HL-60 (cell line): ENCODE results near the gene KLC3.
"Not testable (repeated sequence)": the region's sequence is repeated elsewhere in the genome, so short reads cannot be mapped to it uniquely, and the experiment has no call there.

Experiments used
- DNase-seq, 2 experiments: peaks; one replicate each; pipeline ENCODE4 v3.0.0-alpha.2; 2010 to 2020; ENCODE audit warnings: low read depth in 1 of 2, low spot score in 1 of 2
- H3K27ac ChIP-seq: fragments of 250-450 bp; sonication (Bioruptor Pico); replicated peaks from 2 replicates; pipeline ENCODE4 v1.5.1; 2020; ENCODE audit warnings: mild to moderate bottlenecking, moderate library complexity
- H3K27me3 ChIP-seq: fragments of 250-450 bp; sonication (Bioruptor Pico); 2 replicates; pipeline ENCODE4 v1.5.1; 2021; ENCODE audit warnings: mild to moderate bottlenecking, moderate library complexity; ENCODE audit not compliant: insufficient read depth, poor library complexity, severe bottlenecking
- H3K4me3 ChIP-seq: replicated peaks from 2 replicates; pipeline ENCODE4 v1.5.1; 2011; ENCODE audit warnings: mild to moderate bottlenecking, control low read depth, low read length; ENCODE audit not compliant: insufficient read depth
- CTCF ChIP-seq: IDR thresholded peaks from one replicate; pipeline ENCODE4 v1.5.1; 2011; ENCODE audit warnings: low read length, control low read depth, inconsistent platforms; ENCODE audit not compliant: insufficient read depth
- GABPA ChIP-seq: IDR thresholded peaks from 2 replicates; pipeline ENCODE4 v1.6.1; 2012; ENCODE audit warnings: low read depth
- POLR2AphosphoS5 ChIP-seq: IDR thresholded peaks from 2 replicates; pipeline ENCODE4 v1.6.1; 2012; ENCODE audit warnings: low read depth
- REST ChIP-seq: IDR thresholded peaks from 2 replicates; pipeline ENCODE4 v1.6.1; 2012; ENCODE audit warnings: low read depth; ENCODE audit not compliant: insufficient replicate concordance
- SPI1 ChIP-seq: IDR thresholded peaks from 2 replicates; pipeline ENCODE4 v1.6.1; 2012; ENCODE audit warnings: low read depth, mild to moderate bottlenecking, borderline replicate concordance

KLC3 gene

GRCh38 chr19:45307361-45307760 lies 33.2 kb upstream of the KLC3 start:
- no peak for DNase-seq
- Histone ChIP-seq H3K4me3 (no peak overlapping the region), H3K27me3 (no peaks in the 10 kb centered on the region), H3K27ac (no peak overlapping the region)
- TF ChIP-seq CTCF = no peak
- no peak for TF ChIP-seq SPI1
- TF ChIP-seq REST = no peak
- TF ChIP-seq GABPA = no peak
- TF ChIP-seq POLR2AphosphoS5 = no peak

- H3K27me3 ChIP-seq, DNase-seq, H3K27ac ChIP-seq, H3K4me3 ChIP-seq: not testable (repeated sequence)
These were observed 31.2 kb upstream of the KLC3 start for GRCh38 chr19:45309322-45309721.

GRCh38 chr19:45311621-45312020 lies 28.9 kb upstream of the KLC3 start:
- TF ChIP-seq GABPA (peak; percentile 66), CTCF (no peak), REST (no peak), POLR2AphosphoS5 (no peak), SPI1 (no peak)
- no peak overlapping the region for H3K27ac ChIP-seq
- H3K4me3 ChIP-seq = no peak overlapping the region
- H3K27me3 ChIP-seq = no peaks in the 10 kb centered on the region
- DNase-seq = peak; percentile 36 to 42

GRCh38 chr19:45312285-45312684 lies 28.3 kb upstream of the KLC3 start:
- not testable (repeated sequence) for H3K27me3 ChIP-seq, DNase-seq, H3K27ac ChIP-seq, H3K4me3 ChIP-seq

GRCh38 chr19:45314708-45315245 lies 25.8 kb upstream of the KLC3 start:
- H3K27ac ChIP-seq = no peak overlapping the region
- TF ChIP-seq GABPA (no peak), POLR2AphosphoS5 (no peak), SPI1 (no peak), CTCF (no peak), REST (no peak)

More at GRCh38 chr19:45314708-45315245, 25.8 kb upstream of the KLC3 start:
- Histone ChIP-seq H3K4me3 (no peak overlapping the region), H3K27me3 (peaks cover 4% of the 10 kb centered on the region)
- DNase-seq = no peak
